K562 (cell line): ENCODE measurements around the gene PRR7. TPM values are rescaled to one million over a fixed set of nuclear protein-coding genes. Genes with fewer than 3 reads are reported as not detected.

Experiments used
- CHD2 ChIP-seq: IDR thresholded peaks from 2 replicates; pipeline ENCODE4 v1.6.1; 2011; ENCODE audit warnings: low read depth, low read length
- COPS2 ChIP-seq: fragments of 450-650 bp; conservative IDR thresholded peaks from 2 replicates; pipeline ENCODE4 v1.6.1; 2016; ENCODE audit warnings: mild to moderate bottlenecking, moderate library complexity
- E2F3 ChIP-seq: fragments of 250-450 bp; sonication (Bioruptor Pico); IDR thresholded peaks from 2 replicates; pipeline ENCODE4 v1.4.0; 2020; ENCODE audit warnings: mild to moderate bottlenecking
- EZH2 ChIP-seq: IDR thresholded peaks from 2 replicates; pipeline ENCODE4 v1.6.1; 2012; ENCODE audit warnings: low read depth, mild to moderate bottlenecking, inconsistent platforms, low read length, borderline replicate concordance
- FOSL1 ChIP-seq: fragments of 200-800 bp; sonication (Bioruptor generic); conservative IDR thresholded peaks from 2 replicates; pipeline ENCODE4 v1.6.1; 2016; ENCODE audit warnings: missing genetic modification characterization, missing compliant biosample characterization
- HES1 ChIP-seq: fragments of 450-650 bp; IDR thresholded peaks from 2 replicates; pipeline ENCODE4 v1.6.1; 2016; ENCODE audit warnings: low read depth, mild to moderate bottlenecking, moderate library complexity
- HNRNPL ChIP-seq: fragments of 200-400 bp; formaldehyde crosslinking; IDR thresholded peaks from 2 replicates; pipeline ENCODE4 v1.6.1; 2017; ENCODE audit warnings: low read depth, mild to moderate bottlenecking, low read length
- KAT7 ChIP-seq: sonication (generic); formaldehyde crosslinking; IDR thresholded peaks from 2 replicates; pipeline ENCODE4 v1.8.0; 2022; ENCODE audit warnings: missing genetic modification reagents, mild to moderate bottlenecking, borderline replicate concordance
- MECOM ChIP-seq: fragments of 250-450 bp; sonication (Bioruptor Pico); IDR thresholded peaks from 2 replicates; pipeline ENCODE4 v1.8.0; 2022; ENCODE audit warnings: inconsistent platforms
- MTA1 ChIP-seq: fragments of 450-650 bp; IDR thresholded peaks from 2 replicates; pipeline ENCODE4 v1.6.1; 2017; ENCODE audit warnings: borderline replicate concordance
- POLR2AphosphoS5 ChIP-seq: IDR thresholded peaks from 2 replicates; pipeline ENCODE4 v1.6.1; 2011; ENCODE audit warnings: mild to moderate bottlenecking, low read depth, low read length, moderate library complexity; ENCODE audit not compliant: control insufficient read depth, insufficient read depth
- RFX7 ChIP-seq: fragments of 250-450 bp; sonication (Bioruptor Pico); IDR thresholded peaks from 2 replicates; pipeline ENCODE4 v1.5.1; 2021; ENCODE audit warnings: mild to moderate bottlenecking
- RUNX1 ChIP-seq: sonication (generic); IDR thresholded peaks from 2 replicates; pipeline ENCODE4 v1.6.1; 2016; ENCODE audit warnings: antibody characterized with exemption, low read depth
- SMARCB1 ChIP-seq: IDR thresholded peaks from 2 replicates; pipeline ENCODE4 v1.6.1; 2011; ENCODE audit warnings: improper control_type of control experiment, low read depth; ENCODE audit not compliant: insufficient read length
- TAL1 ChIP-seq: fragments of 450-650 bp; IDR thresholded peaks from 2 replicates; pipeline ENCODE4 v1.6.1; 2016; ENCODE audit warnings: mild to moderate bottlenecking
- TFAM ChIP-seq: fragments of 250-450 bp; sonication (Bioruptor Pico); conservative IDR thresholded peaks from 2 replicates; pipeline ENCODE4 v1.5.0; 2021; ENCODE audit warnings: mild to moderate bottlenecking, moderate library complexity
- ZFP1 ChIP-seq: fragments of 450-650 bp; formaldehyde crosslinking; IDR thresholded peaks from 2 replicates; pipeline ENCODE4 v1.4.0; 2020; ENCODE audit warnings: mild to moderate bottlenecking, mixed read lengths
- ZMIZ1 ChIP-seq, 2 experiments: fragments of 150-350 bp in 1 of 2; IDR thresholded peaks; 2 replicates each; pipeline ENCODE4 v1.6.1; 2012 to 2016; ENCODE audit warnings: low read depth in 2 of 2, low read length in 2 of 2, mild to moderate bottlenecking in 1 of 2, moderate library complexity in 1 of 2
- ZNF639 ChIP-seq, 2 experiments: fragments of 200-800 bp in 1 of 2; sonication (Bioruptor generic) in 1 of 2; sonication (generic) in 1 of 2; formaldehyde crosslinking in 1 of 2; IDR thresholded peaks in 1 of 2; conservative IDR thresholded peaks in 1 of 2; 2 replicates each; pipeline versions ENCODE4 v1.5.0 to v1.6.1; 2016 to 2020; ENCODE audit warnings: missing compliant biosample characterization in 1 of 2, missing genetic modification characterization in 1 of 2, missing genetic modification reagents in 1 of 2
- polyA plus RNA-seq, 8 experiments: library from polyadenylated mRNA; depleted of rRNA in 4 of 8; stranded (reverse) in 5 of 8; unstranded in 3 of 8; fragments of >200 nt; fragmentation: Nextera tagmentation in 2 of 8; fragmentation: Illumina TruSeq in 1 of 8; extraction: Ambion mirVana in 2 of 8; extraction: Trizol in 1 of 8; gene quantifications; 2 replicates each; pipeline versions ENCODE4 v1.2.1 to v1.2.3, GENCODE V29; 2011 to 2014; ENCODE audit warnings: inconsistent platforms in 1 of 8, missing spikeins in 1 of 8
- total RNA-seq, 7 experiments: library from RNA; depleted of rRNA in 6 of 7; stranded (reverse); fragments of >200 nt in 6 of 7; fragmentation: Illumina TruSeq in 2 of 7; extraction: Trizol in 2 of 7; gene quantifications; 2 replicates each; pipeline versions ENCODE4 v1.2.1 to v1.2.3, GENCODE V29; 2011 to 2021; ENCODE audit warnings: low replicate concordance in 1 of 7

The PRR7 gene
- total and polyA plus RNA-seq, 9 of the 15 experiments (the other 6 are each of a cell fraction or from before 2014, with no cell fraction given): 0.80 to 11.3 (median 10.4) TPM; not detected in 4

- TF ChIP-seq FOSL1: peak; percentile 82
- no peak for TF ChIP-seq EZH2
- TF ChIP-seq TAL1: no peak
- TF ChIP-seq RFX7: peak; percentile 33; the same call in 1 of the 2 replicates
- TF ChIP-seq HES1: no peak
- no peak for TF ChIP-seq SMARCB1
- peak in 1 of 2 experiments; percentile 69; a peak in 1 of 4 replicates for TF ChIP-seq ZNF639 (CRISPR knock-in tag; conservative IDR thresholded peaks at IDR 0.05 in 1 of 2, IDR thresholded peaks at IDR 0.05 in 1 of 2)
- TF ChIP-seq TFAM (CRISPR knock-in tag): no peak
- TF ChIP-seq MECOM: no peak
- no peak for TF ChIP-seq RUNX1
- no peak for TF ChIP-seq ZFP1 (CRISPR knock-in tag)
- TF ChIP-seq POLR2AphosphoS5: peak; percentile 71
- no peak for TF ChIP-seq CHD2
- TF ChIP-seq MTA1: no peak
- TF ChIP-seq HNRNPL: 0 out of 2 replicates have a peak, but pooled peaks have one; percentile 0
- no peak; the same call in 1 of the 2 replicates for TF ChIP-seq KAT7 (CRISPR knock-in tag)
- no peak for TF ChIP-seq ZMIZ1 (IDR thresholded peaks at IDR 0.05; ENCODE audit: low read depth in 2 of 2, low read length in 2 of 2)
- 0 out of 2 replicates have a peak, but pooled peaks have one; percentile 5 for TF ChIP-seq E2F3 (CRISPR knock-in tag)
- TF ChIP-seq COPS2: no peak
Measured at GRCh38 chr5:177496727-177497291, 50.2 kb downstream of the PRR7 start (continued).
